ENCODE results near the gene CABCOCO1.
"Not testable (repeated sequence)": the region's sequence is repeated elsewhere in the genome, so short reads cannot be mapped to it uniquely, and the experiment has no call there.

CABCOCO1 gene

DNA sequence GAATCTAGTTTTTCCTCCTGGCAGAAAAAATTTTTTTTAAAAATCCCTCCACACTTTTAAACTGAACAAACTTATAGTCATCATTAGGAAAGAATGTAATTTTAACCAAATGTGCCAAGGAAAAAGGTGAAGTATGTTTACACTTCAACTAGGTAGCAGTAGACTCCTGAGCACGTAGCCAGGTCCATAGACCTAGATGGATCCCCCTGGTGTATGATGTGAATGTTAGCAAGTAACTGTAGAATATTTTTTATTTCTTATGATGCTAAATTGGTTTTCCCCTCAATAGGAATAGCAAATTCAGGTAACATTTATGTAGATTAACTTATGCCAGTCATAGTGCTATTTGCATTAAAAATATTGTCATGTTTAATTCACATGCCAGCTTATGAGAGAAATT is 19.6 kb downstream of the CABCOCO1 start:
- DNase-seq (ENCODE audit: low spot score) = no peak
- TF ChIP-seq, protein P1, sequence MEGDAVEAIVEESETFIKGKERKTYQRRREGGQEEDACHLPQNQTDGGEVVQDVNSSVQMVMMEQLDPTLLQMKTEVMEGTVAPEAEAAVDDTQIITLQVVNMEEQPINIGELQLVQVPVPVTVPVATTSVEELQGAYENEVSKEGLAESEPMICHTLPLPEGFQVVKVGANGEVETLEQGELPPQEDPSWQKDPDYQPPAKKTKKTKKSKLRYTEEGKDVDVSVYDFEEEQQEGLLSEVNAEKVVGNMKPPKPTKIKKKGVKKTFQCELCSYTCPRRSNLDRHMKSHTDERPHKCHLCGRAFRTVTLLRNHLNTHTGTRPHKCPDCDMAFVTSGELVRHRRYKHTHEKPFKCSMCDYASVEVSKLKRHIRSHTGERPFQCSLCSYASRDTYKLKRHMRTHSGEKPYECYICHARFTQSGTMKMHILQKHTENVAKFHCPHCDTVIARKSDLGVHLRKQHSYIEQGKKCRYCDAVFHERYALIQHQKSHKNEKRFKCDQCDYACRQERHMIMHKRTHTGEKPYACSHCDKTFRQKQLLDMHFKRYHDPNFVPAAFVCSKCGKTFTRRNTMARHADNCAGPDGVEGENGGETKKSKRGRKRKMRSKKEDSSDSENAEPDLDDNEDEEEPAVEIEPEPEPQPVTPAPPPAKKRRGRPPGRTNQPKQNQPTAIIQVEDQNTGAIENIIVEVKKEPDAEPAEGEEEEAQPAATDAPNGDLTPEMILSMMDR (IDR thresholded peaks at IDR 0.05; ENCODE audit: extremely low read depth, insufficient read depth, missing control alignments) = no peak
- in situ Hi-C loops (cut with MboI; ENCODE audit: low pct_unique_long_range_greater_than_20kb, low sequenced_read_pairs, unreplicated experiment) = no loop called here

DNA sequence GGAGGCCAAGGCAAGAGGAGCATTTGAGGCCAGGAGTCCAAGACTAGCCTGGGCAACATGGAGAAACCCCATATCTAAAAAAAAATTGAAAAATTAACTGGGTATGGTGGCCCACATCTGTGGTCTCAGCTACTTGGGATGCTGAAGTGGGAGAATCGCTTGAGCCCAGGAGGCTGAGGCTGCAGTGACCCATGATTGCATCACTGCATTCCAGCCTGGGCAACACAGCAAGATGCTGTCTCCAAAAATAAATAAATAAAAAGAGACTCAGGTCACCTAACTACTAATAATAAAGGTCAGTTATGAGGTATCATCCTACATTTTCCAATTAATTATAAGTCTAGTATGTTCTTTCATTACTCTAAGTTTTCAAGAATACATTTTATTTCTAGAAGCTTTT is 20.6 kb downstream of the CABCOCO1 start:
- TF ChIP-seq, protein P1 (IDR thresholded peaks at IDR 0.05; ENCODE audit: extremely low read depth, insufficient read depth, missing control alignments) = no peak
- in situ Hi-C loops (cut with MboI; ENCODE audit: low pct_unique_long_range_greater_than_20kb, low sequenced_read_pairs, unreplicated experiment) = no loop called here
- DNase-seq (ENCODE audit: low spot score) = no peak

DNA sequence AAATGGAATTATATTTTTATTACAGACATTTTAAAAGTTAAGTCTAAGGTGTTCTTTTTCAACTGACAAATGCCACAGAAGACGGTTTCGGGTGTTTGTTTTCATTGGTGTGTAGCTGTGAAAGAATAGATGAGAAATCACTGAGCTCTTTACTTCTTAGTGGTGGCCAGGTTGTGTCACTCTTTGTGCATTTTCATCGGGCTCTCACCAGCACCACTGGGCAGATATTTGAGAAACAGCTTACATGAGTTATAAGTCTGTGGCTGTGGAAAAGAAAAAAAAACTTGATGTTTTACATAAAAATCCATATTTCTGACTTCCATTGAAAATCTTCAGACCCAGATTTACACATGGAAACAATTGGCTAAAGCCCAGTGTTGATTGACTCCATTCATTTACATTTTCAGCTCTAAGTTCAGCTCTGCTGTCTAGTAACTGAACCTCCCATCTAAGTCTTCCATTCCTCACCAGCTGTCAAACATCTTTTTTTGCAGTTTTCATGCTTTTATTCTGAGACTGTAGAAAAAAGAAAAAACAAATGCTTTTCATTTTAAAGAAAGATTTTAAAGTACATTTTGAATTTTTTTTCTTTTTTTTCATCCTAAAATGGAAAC is 22.3 kb downstream of the CABCOCO1 start:
- in situ Hi-C loops (cut with MboI; ENCODE audit: low pct_unique_long_range_greater_than_20kb, low sequenced_read_pairs, unreplicated experiment) = no loop called here
- no peak for DNase-seq (ENCODE audit: low spot score)
- TF ChIP-seq, protein P1 (IDR thresholded peaks at IDR 0.05; ENCODE audit: extremely low read depth, insufficient read depth, missing control alignments) = no peak

DNA sequence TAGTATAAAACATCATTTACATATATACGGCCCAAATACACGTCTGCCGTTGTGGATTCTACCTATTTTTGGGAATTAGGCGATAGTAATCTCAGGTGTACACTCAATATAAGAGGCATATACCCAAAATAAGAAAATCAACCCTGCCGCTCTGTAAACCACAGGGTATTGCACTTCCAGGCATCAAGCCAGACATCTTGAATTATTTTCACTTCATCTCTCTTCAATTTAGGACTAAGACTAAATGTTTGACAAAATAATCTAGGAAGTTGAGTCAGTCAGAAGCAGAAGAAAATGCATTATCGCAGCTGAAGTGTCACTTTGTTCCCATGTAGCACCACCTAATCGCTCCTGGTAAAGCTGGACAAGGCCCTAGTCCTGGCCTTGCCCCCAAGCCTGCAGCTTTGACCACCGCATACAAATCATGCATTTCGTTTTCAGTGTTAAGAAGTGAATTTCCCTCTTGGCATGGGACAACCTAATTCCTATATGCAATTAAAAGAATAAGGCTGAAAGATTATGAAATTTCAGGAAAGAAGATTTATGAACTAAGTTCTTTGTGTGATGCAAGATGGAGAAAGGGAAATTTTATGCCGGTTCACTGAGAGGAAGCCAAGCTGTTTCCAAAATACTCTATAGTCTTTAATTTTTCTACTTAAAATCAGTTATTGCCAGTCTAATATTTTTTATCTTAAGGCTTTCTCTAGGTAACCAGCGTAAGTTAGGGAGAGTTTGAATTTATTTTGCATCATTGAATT is 26.0 kb downstream of the CABCOCO1 start:
- in situ Hi-C loops (cut with MboI; ENCODE audit: low pct_unique_long_range_greater_than_20kb, low sequenced_read_pairs, unreplicated experiment) = no loop called here
- DNase-seq (ENCODE audit: low spot score) = no peak
- TF ChIP-seq, protein P1 (IDR thresholded peaks at IDR 0.05; ENCODE audit: extremely low read depth, insufficient read depth, missing control alignments) = no peak

DNA sequence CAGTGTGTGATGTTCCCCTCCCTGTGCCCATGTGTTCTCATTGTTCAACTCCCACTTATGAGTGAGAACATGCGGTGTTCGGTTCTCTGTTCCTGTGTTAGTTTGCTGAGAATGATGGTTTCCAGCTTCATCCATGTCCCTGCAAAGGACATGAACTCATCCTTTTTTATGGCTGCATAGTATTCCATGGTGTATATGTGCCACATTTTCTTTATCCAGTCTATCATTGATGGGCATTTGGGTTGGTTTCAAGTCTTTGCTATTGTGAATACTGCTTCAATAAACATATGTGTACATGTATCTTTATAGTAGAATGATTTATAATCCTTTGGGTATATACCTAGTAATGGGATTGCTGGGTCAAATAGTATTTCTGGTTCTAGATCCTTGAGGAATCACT is 28.9 kb downstream of the CABCOCO1 start:
- DNase-seq (ENCODE audit: low spot score); in situ Hi-C loops (cut with MboI; ENCODE audit: low pct_unique_long_range_greater_than_20kb, low sequenced_read_pairs, unreplicated experiment): not testable (repeated sequence)

DNA sequence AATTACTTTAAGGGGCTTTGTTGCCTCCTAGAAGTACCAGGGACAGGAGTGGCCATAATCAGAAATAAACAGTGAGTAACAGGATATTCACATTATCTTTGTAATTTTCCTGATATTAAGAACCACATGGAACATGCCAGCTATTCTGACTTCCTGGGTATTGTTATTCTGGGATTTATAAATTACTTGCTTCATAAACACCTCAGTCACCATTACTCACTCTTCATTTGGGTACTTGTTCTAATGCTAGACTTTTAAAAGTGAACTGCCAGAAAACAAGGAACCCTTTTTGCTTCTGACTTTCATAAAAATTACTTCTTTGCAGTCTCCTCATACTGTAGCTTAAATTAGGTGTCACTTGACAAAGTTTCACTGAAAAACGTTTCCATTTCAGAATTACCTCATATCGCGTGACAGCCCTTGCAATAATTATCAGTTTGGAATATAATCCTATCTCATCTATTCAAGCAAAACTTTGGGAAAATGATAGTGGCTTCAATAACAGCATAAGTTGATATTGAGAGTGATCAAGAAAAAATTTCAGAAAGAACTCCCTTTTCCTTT is 29.8 kb downstream of the CABCOCO1 start:
- in situ Hi-C loops (cut with MboI; ENCODE audit: low pct_unique_long_range_greater_than_20kb, low sequenced_read_pairs, unreplicated experiment) = no loop called here
- TF ChIP-seq, protein P1 (IDR thresholded peaks at IDR 0.05; ENCODE audit: extremely low read depth, insufficient read depth, missing control alignments) = no peak

More for the DNA sequence above, 29.8 kb downstream of the CABCOCO1 start:
- no peak for DNase-seq (ENCODE audit: low spot score)

Measured in GM13977 (cell line).